ENCODE measurements around the gene GPRC5A.

Gene GPRC5A

DNA sequence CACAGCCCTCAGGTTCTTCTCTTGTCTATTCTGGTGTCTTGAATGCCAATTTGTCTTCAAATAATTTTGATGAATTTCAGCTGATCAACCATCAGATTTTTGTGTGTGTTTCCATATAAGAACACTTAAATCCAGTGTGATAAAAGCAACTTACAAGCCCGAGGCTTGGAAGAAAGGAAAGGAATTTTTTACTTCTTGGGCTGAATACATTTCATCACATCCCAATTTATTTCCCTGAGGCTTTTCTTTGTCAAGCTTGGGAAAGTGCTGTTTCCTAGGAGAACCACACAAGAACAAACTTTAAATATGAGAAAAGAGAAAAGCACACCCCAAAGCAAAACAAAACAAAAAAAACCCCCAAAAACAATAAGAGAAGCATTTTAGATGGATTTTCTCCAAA lies 34.0 kb downstream of the GPRC5A start:
- no peaks in the 10 kb centered on the region for H3K4me1 ChIP-seq (ENCODE audit: control insufficient read depth, insufficient read depth, low read length)
- POLR2A ChIA-PET: interaction anchor here (0.7 kb wide), 1 partner anchor 34 kb away, joined by 5 read pairs; the partner anchor contains the start of gene GPRC5A
- CTCF ChIA-PET: interaction anchor here (1.1 to 1.4 kb wide), 3 partner anchors 9 to 137 kb away, joined by 3 to 9 read pairs (median 5); no protein-coding TSS in a partner anchor
- H3K4me3 ChIP-seq (ENCODE audit: low read depth, low read length): no peak overlapping the region
- no peaks in the 10 kb centered on the region for H3K9me3 ChIP-seq (ENCODE audit: control insufficient read depth, insufficient read depth, low read depth, low read length)
- H3K27ac ChIP-seq (ENCODE audit: extremely low read depth, low read depth, low read length): no peak overlapping the region
- no peak for TF ChIP-seq ZNF274 (IDR thresholded peaks at IDR 0.05; ENCODE audit: low read length)
- no peak for TF ChIP-seq ZNF274 (tag by site-specific recombination; IDR thresholded peaks at IDR 0.05; ENCODE audit: borderline replicate concordance)
- TF ChIP-seq, protein P1, sequence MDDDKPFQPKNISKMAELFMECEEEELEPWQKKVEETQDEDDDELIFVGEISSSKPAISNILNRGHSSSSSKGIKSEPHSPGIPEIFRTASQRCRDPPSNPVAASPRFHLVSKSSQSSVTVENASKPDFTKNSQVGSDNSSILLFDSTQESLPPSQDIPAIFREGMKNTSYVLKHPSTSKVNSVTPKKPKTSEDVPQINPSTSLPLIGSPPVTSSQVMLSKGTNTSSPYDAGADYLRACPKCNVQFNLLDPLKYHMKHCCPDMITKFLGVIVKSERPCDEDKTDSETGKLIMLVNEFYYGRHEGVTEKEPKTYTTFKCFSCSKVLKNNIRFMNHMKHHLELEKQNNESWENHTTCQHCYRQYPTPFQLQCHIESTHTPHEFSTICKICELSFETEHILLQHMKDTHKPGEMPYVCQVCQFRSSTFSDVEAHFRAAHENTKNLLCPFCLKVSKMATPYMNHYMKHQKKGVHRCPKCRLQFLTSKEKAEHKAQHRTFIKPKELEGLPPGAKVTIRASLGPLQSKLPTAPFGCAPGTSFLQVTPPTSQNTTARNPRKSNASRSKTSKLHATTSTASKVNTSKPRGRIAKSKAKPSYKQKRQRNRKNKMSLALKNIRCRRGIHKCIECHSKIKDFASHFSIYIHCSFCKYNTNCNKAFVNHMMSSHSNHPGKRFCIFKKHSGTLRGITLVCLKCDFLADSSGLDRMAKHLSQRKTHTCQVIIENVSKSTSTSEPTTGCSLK (tag by site-specific recombination; IDR thresholded peaks at IDR 0.05): no peak
- TF ChIP-seq ZNF777 (tag by site-specific recombination; IDR thresholded peaks at IDR 0.05; ENCODE audit: borderline replicate concordance): no peak
- no peak for TF ChIP-seq ZNF175 (tag by site-specific recombination; IDR thresholded peaks at IDR 0.05)
- TF ChIP-seq, protein P2, sequence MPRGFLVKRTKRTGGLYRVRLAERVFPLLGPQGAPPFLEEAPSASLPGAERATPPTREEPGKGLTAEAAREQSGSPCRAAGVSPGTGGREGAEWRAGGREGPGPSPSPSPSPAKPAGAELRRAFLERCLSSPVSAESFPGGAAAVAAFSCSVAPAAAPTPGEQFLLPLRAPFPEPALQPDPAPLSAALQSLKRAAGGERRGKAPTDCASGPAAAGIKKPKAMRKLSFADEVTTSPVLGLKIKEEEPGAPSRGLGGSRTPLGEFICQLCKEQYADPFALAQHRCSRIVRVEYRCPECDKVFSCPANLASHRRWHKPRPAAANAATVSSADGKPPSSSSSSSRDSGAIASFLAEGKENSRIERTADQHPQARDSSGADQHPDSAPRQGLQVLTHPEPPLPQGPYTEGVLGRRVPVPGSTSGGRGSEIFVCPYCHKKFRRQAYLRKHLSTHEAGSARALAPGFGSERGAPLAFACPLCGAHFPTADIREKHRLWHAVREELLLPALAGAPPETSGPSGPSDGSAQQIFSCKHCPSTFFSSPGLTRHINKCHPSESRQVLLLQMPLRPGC (tag by site-specific recombination; IDR thresholded peaks at IDR 0.05): no peak
- TF ChIP-seq, protein P3, sequence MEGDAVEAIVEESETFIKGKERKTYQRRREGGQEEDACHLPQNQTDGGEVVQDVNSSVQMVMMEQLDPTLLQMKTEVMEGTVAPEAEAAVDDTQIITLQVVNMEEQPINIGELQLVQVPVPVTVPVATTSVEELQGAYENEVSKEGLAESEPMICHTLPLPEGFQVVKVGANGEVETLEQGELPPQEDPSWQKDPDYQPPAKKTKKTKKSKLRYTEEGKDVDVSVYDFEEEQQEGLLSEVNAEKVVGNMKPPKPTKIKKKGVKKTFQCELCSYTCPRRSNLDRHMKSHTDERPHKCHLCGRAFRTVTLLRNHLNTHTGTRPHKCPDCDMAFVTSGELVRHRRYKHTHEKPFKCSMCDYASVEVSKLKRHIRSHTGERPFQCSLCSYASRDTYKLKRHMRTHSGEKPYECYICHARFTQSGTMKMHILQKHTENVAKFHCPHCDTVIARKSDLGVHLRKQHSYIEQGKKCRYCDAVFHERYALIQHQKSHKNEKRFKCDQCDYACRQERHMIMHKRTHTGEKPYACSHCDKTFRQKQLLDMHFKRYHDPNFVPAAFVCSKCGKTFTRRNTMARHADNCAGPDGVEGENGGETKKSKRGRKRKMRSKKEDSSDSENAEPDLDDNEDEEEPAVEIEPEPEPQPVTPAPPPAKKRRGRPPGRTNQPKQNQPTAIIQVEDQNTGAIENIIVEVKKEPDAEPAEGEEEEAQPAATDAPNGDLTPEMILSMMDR (tag by site-specific recombination; IDR thresholded peaks at IDR 0.05): no peak
- no peak for TF ChIP-seq KLF7 (tag by site-specific recombination; IDR thresholded peaks at IDR 0.05; ENCODE audit: borderline replicate concordance)
- no peak for TF ChIP-seq PATZ1 (tag by site-specific recombination; IDR thresholded peaks at IDR 0.05)
- TF ChIP-seq, protein P4, sequence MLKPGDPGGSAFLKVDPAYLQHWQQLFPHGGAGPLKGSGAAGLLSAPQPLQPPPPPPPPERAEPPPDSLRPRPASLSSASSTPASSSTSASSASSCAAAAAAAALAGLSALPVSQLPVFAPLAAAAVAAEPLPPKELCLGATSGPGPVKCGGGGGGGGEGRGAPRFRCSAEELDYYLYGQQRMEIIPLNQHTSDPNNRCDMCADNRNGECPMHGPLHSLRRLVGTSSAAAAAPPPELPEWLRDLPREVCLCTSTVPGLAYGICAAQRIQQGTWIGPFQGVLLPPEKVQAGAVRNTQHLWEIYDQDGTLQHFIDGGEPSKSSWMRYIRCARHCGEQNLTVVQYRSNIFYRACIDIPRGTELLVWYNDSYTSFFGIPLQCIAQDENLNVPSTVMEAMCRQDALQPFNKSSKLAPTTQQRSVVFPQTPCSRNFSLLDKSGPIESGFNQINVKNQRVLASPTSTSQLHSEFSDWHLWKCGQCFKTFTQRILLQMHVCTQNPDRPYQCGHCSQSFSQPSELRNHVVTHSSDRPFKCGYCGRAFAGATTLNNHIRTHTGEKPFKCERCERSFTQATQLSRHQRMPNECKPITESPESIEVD (tag by site-specific recombination; IDR thresholded peaks at IDR 0.05): no peak
- TF ChIP-seq, protein P5, sequence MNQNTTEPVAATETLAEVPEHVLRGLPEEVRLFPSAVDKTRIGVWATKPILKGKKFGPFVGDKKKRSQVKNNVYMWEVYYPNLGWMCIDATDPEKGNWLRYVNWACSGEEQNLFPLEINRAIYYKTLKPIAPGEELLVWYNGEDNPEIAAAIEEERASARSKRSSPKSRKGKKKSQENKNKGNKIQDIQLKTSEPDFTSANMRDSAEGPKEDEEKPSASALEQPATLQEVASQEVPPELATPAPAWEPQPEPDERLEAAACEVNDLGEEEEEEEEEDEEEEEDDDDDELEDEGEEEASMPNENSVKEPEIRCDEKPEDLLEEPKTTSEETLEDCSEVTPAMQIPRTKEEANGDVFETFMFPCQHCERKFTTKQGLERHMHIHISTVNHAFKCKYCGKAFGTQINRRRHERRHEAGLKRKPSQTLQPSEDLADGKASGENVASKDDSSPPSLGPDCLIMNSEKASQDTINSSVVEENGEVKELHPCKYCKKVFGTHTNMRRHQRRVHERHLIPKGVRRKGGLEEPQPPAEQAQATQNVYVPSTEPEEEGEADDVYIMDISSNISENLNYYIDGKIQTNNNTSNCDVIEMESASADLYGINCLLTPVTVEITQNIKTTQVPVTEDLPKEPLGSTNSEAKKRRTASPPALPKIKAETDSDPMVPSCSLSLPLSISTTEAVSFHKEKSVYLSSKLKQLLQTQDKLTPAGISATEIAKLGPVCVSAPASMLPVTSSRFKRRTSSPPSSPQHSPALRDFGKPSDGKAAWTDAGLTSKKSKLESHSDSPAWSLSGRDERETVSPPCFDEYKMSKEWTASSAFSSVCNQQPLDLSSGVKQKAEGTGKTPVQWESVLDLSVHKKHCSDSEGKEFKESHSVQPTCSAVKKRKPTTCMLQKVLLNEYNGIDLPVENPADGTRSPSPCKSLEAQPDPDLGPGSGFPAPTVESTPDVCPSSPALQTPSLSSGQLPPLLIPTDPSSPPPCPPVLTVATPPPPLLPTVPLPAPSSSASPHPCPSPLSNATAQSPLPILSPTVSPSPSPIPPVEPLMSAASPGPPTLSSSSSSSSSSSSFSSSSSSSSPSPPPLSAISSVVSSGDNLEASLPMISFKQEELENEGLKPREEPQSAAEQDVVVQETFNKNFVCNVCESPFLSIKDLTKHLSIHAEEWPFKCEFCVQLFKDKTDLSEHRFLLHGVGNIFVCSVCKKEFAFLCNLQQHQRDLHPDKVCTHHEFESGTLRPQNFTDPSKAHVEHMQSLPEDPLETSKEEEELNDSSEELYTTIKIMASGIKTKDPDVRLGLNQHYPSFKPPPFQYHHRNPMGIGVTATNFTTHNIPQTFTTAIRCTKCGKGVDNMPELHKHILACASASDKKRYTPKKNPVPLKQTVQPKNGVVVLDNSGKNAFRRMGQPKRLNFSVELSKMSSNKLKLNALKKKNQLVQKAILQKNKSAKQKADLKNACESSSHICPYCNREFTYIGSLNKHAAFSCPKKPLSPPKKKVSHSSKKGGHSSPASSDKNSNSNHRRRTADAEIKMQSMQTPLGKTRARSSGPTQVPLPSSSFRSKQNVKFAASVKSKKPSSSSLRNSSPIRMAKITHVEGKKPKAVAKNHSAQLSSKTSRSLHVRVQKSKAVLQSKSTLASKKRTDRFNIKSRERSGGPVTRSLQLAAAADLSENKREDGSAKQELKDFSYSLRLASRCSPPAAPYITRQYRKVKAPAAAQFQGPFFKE (tag by site-specific recombination; IDR thresholded peaks at IDR 0.05; ENCODE audit: borderline replicate concordance): no peak
- no peaks in the 10 kb centered on the region; a peak in 1 of 3 replicates for H3K36me3 ChIP-seq (ENCODE audit: control insufficient read depth in 2 of 2, insufficient read depth in 1 of 2, low read length in 2 of 2)

Measured in HEK293 (cell line).